Stimulated activated CD8-positive, alpha-beta memory T cell treated with anti-CD3 and anti-CD28 coated beads, Interleukin-7, amount 100 ng/mL, for 24 hours (primary cell): ENCODE results near the gene DAB2IP.

Experiments used
- DNase-seq: peaks from one replicate; pipeline ENCODE4 v3.0.0-alpha.2; 2020; ENCODE audit warnings: low read depth

The DAB2IP gene

GRCh38 chr9:121763561-121764370 lies 112.3 kb downstream of the DAB2IP start:
- no peak for DNase-seq

DNA sequence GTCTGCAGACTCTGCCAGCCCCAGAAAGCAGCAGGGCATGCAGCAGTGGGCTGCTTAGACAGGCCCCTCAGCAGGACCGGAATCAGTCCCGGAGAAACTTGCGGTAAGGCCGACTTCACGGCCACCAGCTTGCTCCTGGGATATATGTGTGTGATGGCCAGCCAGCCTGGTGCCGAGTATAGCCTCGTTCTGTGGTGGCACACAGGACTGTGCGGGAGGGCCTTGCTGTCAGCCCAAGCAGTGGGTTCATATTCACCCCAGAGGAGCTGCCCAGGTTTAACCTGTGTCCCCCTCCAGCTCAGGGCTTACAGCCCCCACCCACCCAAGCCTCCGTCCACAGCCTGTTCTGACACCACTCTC lies 112.9 kb downstream of the DAB2IP start:
- no peak for DNase-seq

DNA sequence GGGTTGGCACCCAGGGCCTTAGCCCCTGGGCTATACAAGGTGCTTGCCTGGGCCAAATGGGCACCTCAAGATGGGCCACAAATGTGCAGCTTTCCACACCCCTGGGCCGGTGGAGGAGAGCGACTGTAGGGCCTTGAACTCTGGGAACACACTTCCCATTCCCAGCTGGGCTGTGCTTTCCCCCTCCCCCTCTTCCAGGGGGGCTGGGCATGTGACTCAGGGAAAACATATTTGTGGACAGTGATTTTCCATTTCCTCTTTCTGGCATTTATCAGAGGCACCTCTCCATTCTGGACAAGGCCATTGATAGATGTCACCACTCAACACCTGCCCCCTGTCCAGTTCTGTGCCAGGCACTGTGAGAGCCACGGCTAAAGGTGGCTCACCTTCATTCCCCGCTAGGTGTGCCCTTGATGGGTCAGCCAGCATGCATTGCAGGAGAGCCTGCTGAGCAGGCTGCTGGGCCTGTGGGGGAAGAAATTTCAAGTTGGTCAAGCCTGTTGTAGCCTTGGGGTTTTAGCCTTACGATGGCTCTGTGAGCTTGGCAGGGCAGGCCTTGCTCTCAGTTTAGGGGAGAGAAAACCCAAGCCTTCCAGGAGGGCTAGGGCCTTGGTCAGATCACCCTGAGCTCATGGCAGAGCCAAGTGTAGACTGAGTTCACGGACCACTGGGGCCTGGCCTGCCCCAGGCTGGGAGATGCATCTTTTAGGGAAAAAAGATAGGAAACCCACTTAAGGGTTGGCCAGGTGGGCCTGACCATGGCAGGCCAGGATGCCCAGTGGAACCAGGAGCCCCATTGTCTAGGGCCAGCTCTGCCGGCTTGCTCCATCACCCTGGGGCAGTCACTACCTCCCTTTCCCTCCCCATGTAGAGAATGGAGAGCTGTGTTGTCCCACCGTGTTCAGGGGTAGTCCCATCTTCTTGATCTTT lies 113.9 kb downstream of the DAB2IP start:
- DNase-seq = no peak

DNA sequence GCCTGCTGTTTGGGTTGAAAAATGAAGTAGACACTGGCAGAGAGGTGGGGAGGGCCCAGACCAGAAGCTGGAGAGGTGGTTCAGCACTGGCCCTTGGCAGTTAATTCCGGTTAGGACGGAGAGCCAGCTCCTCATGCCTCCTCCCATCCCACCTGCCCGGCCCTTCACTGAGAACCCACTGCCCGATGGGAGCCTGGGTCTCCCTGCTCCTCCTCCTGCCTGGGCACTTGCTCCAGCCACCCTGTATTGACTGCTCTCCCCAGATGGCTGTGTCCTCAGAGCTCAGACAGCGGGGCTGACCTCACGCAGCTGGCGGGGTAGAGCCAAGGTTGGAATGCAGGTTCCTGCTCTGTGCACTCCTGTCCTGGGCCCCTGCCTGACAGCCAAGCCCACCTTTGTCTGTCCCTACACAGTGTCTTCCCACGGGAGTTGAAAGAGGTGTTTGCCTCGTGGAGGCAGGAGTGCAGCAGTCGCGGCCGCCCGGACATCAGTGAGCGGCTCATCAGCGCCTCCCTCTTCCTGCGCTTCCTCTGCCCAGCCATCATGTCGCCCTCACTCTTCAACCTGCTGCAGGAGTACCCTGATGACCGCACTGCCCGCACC lies 114.7 kb downstream of the DAB2IP start:
- DNase-seq = no peak

- DNase-seq = no peak
These were observed 115.8 kb downstream of the DAB2IP start for GRCh38 chr9:121767171-121767769.

- no peak for DNase-seq
These were observed 117.1 kb downstream of the DAB2IP start for GRCh38 chr9:121768416-121769015.

DNA sequence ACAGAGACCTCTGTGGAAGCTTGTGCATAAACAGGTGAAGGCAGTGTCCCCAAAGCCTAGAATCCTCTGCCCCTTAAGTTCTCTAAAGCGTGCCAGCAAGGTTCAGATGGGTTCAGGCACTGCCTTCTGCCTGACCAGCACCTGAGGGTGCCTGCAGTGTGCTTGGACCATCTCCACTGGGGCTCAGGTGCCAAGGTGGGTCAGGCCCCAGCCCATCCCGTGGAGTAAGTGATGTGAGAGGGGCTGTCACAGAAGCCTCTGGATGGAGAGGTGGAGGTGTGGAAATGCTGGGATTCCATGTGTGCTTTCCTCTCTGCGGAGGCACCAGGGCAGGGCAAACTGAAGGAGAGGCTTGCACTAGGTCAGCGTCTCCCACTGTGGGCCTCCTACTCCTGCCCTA lies 118.5 kb downstream of the DAB2IP start:
- DNase-seq = no peak

- DNase-seq = no peak
These were observed 119.2 kb downstream of the DAB2IP start for GRCh38 chr9:121770415-121771273.

- DNase-seq = no peak
These were observed 120.0 kb downstream of the DAB2IP start for GRCh38 chr9:121771418-121771817.

GRCh38 chr9:121771851-121772599 lies 120.6 kb downstream of the DAB2IP start:
- DNase-seq = no peak

DNA sequence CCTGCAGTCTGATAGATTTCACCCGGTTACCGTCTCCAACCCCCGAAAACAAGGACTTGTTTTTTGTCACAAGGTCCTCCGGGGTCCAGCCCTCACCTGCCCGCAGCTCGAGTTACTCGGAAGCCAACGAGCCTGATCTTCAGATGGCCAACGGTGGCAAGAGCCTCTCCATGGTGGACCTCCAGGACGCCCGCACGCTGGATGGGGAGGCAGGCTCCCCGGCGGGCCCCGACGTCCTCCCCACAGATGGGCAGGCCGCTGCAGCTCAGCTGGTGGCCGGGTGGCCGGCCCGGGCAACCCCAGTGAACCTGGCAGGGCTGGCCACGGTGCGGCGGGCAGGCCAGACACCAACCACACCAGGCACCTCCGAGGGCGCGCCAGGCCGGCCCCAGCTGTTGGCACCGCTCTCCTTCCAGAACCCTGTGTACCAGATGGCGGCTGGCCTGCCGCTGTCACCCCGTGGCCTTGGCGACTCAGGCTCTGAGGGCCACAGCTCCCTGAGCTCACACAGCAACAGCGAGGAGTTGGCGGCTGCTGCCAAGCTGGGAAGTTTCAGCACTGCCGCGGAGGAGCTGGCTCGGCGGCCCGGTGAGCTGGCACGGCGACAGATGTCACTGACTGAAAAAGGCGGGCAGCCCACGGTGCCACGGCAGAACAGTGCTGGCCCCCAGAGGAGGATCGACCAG lies 121.3 kb downstream of the DAB2IP start:
- no peak for DNase-seq

DNA sequence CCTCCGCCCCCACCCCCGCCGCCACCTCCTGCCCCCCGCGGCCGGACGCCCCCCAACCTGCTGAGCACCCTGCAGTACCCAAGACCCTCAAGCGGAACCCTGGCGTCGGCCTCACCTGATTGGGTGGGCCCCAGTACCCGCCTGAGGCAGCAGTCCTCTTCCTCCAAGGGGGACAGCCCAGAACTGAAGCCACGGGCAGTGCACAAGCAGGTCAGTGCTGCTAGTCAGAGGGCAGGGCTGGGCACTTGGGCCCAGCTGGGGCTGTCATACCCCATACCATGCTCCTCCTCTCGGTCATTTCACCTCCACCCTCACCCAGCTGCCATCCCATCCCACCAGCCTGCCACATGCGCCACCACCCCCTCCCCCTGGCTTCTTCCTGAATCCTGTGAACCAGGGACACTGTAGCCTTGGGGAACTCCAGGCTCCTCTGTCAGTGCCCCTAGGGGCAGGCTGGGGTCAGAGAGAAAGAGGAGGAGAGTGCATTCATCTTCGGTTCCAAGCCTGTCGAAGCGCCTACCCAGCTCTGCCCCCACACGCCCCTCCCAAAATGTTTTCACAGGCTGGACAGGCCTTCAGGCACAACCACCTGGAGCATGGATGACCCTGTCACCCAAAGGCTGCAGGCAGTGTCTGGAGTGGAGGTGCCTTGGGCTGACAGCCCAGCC lies 122.0 kb downstream of the DAB2IP start:
- no peak for DNase-seq

DNA sequence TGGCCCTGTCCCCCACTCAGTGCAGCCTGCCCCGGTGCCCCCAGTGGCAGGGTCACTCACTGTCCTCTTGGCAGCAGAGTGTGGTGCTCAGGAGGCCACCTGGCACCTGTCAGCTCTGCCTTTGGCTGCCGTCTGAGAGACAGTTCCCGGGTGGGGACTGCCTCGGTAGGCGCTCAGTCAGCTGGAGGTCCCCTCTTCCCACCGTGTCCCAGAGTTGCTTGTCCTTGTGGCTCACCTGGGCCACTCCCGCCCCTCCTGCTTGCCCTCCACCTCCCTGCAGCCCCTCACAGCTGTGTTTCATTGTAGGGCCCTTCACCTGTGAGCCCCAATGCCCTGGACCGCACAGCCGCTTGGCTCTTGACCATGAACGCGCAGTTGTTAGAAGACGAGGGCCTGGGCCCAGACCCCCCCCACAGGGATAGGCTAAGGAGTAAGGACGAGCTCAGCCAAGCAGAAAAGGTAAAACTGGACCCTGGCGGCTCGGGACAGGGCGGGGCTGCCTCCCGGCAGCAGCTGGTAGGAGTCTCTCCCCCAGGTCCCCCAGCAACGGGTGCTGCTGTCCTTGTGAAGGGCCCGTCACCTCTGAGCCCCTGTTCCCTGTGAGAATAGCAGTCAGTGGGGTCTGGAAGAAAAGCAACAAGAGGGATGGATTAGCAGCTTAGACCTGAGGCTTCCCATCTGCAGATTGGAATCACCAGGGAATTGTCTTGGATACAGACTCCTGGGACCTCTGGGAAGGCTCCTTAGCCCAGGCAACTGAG lies 122.7 kb downstream of the DAB2IP start:
- DNase-seq = no peak

- DNase-seq = no peak
These were observed 123.5 kb downstream of the DAB2IP start for GRCh38 chr9:121774715-121775613.

- no peak for DNase-seq
These were observed 124.7 kb downstream of the DAB2IP start for GRCh38 chr9:121776001-121776738.
